HCT116 (cell line): Measurements from ENCODE around the gene FOXC2. TPM values are rescaled to one million over a fixed set of nuclear protein-coding genes. Genes with fewer than 3 reads are reported as not detected.

ENCODE experiments used
- ATAC-seq: fragments of 200-7000 bp; cut with Tn5 transposase; 2 replicates; pipeline ENCODE4 v1.9.1; 2020; ENCODE audit warnings: mild to moderate bottlenecking, moderate library complexity
- BruUV-seq: library from RNA; stranded (reverse); fragments of 400-500 nt; replicated peaks from 2 replicates; lab custom pipeline; 2021; lab: Mats Ljungman, UMichigan
- CTCF ChIA-PET: fragments of 300-600 bp; sonication (Branson Sonifier 250); formaldehyde crosslinking; loops from one replicate; lab custom pipeline; 2021; ENCODE audit warnings: antibody characterized with exemption; lab: Charles Lee
- POLR2A ChIA-PET: fragments of 300-600, 350-600 bp; sonication (Branson Sonifier 250); formaldehyde crosslinking; loops from one replicate; lab custom pipeline; 2021; ENCODE audit warnings: antibody characterized with exemption; lab: Charles Lee
- RAD21 ChIA-PET, 2 experiments: fragments of 300-600 bp; sonication (Branson Sonifier 250); formaldehyde crosslinking; loops; one replicate each; lab custom pipeline; 2023; ENCODE audit warnings: low total read pairs in 2 of 2; ENCODE audit not compliant: uncharacterized antibody in 2 of 2, unreplicated experiment in 2 of 2, low non-redundant PET in 1 of 2; lab: Charles Lee
- DNase-seq: peaks from one replicate; pipeline ENCODE4 v3.0.0-alpha.2; 2010; ENCODE audit warnings: low read depth, low spot score
- H2AFZ ChIP-seq: fragments of 200-600 bp; shearing (Covaris generic), sonication (generic); 2 replicates; pipeline ENCODE4 v1.6.1; 2017; ENCODE audit warnings: low read depth, mixed run types, mixed read lengths, antibody characterized with exemption, low read length; ENCODE audit not compliant: poor library complexity, severe bottlenecking
- H3K27ac ChIP-seq: 2 replicates; pipeline ENCODE4 v1.5.1; 2012; ENCODE audit warnings: low read depth, low read length
- H3K27me3 ChIP-seq: fragments of 200-600 bp; sonication (generic); 2 replicates; pipeline ENCODE4 v1.6.1; 2016; ENCODE audit warnings: mixed run types, low read length, mixed read lengths; ENCODE audit not compliant: insufficient read depth
- H3K36me3 ChIP-seq, 2 experiments: fragments of 200-500 bp in 1 of 2; fragments of 200-600 bp in 1 of 2; sonication (Bioruptor generic) in 1 of 2; sonication (generic) in 1 of 2; 2 replicates each; pipeline versions ENCODE4 v1.5.1 to v1.6.1; 2014 to 2016; ENCODE audit warnings: low read length in 2 of 2, inconsistent platforms in 1 of 2, mixed read lengths in 1 of 2, mixed run types in 1 of 2; ENCODE audit not compliant: insufficient read depth in 2 of 2, control insufficient read depth in 1 of 2
- H3K4me1 ChIP-seq, 2 experiments: fragments of 200-600 bp in 1 of 2; sonication (generic) in 1 of 2; 2 replicates each; pipeline versions ENCODE4 v1.5.1 to v1.6.1; 2012 to 2017; ENCODE audit warnings: low read length in 2 of 2, inconsistent platforms in 1 of 2, mild to moderate bottlenecking in 1 of 2, mixed read lengths in 1 of 2, mixed run types in 1 of 2, moderate library complexity in 1 of 2; ENCODE audit not compliant: insufficient read depth in 2 of 2, control insufficient read depth in 1 of 2
- H3K4me2 ChIP-seq: fragments of 200-600 bp; sonication (generic); 2 replicates; pipeline ENCODE4 v1.6.1; 2017; ENCODE audit warnings: mixed run types, low read length, mixed read lengths
- H3K4me3 ChIP-seq, 2 experiments: fragments of 200-600 bp in 1 of 2; sonication (generic) in 1 of 2; replicated peaks in 1 of 2; 2 replicates each; pipeline ENCODE4 v1.5.1; 2011 to 2016; ENCODE audit warnings: low read length in 2 of 2, control low read depth in 1 of 2, low read depth in 1 of 2, mild to moderate bottlenecking in 1 of 2, mixed read lengths in 1 of 2, mixed run types in 1 of 2
- H3K79me2 ChIP-seq: fragments of 200-600 bp; sonication (generic); 2 replicates; pipeline ENCODE4 v1.6.1; 2017; ENCODE audit warnings: mild to moderate bottlenecking, mixed run types, low read length, moderate library complexity, mixed read lengths; ENCODE audit not compliant: insufficient read depth
- H3K9ac ChIP-seq: fragments of 200-600 bp; sonication (generic); 2 replicates; pipeline ENCODE4 v1.6.1; 2016; ENCODE audit warnings: low read length, mixed read lengths
- H3K9me2 ChIP-seq: fragments of 200-600 bp; sonication (generic), shearing (Covaris generic); 2 replicates; pipeline ENCODE4 v1.6.1; 2017; ENCODE audit warnings: mixed run types, mild to moderate bottlenecking, moderate library complexity; ENCODE audit not compliant: insufficient read depth
- H3K9me3 ChIP-seq, 2 experiments: fragments of 200-500 bp in 1 of 2; fragments of 200-600 bp in 1 of 2; sonication (Bioruptor generic) in 1 of 2; sonication (generic) in 1 of 2; 2 replicates each; pipeline ENCODE4 v1.6.1; 2014 to 2017; ENCODE audit warnings: low read length in 2 of 2, mixed read lengths in 2 of 2, inconsistent platforms in 1 of 2, low read depth in 1 of 2, mild to moderate bottlenecking in 1 of 2, mixed run types in 1 of 2, moderate library complexity in 1 of 2; ENCODE audit not compliant: control insufficient read depth in 1 of 2, insufficient read depth in 1 of 2
- H4K20me1 ChIP-seq: fragments of 200-600 bp; sonication (generic), shearing (Covaris generic); 2 replicates; pipeline ENCODE4 v1.6.1; 2017; ENCODE audit warnings: mixed run types, mild to moderate bottlenecking, moderate library complexity; ENCODE audit not compliant: insufficient read depth
- CBX3 ChIP-seq: IDR thresholded peaks from 2 replicates; pipeline ENCODE4 v1.6.1; 2012; ENCODE audit warnings: low read depth
- CEBPB ChIP-seq: IDR thresholded peaks from 2 replicates; pipeline ENCODE4 v1.6.1; 2012; ENCODE audit warnings: low read depth
- CTCF ChIP-seq, 3 experiments: fragments of 200-600 bp in 1 of 3; sonication (generic) in 1 of 3; IDR thresholded peaks in 2 of 3; conservative IDR thresholded peaks in 1 of 3; 2 replicates each; pipeline ENCODE4 v1.5.1; 2012 to 2017; ENCODE audit warnings: low read depth in 2 of 3, low read length in 2 of 3, antibody characterized with exemption in 1 of 3, borderline replicate concordance in 1 of 3, control low read depth in 1 of 3, mild to moderate bottlenecking in 1 of 3, mixed read lengths in 1 of 3, mixed run types in 1 of 3, moderate library complexity in 1 of 3; ENCODE audit not compliant: insufficient read depth in 1 of 3
- ELF1 ChIP-seq: IDR thresholded peaks from 2 replicates; pipeline ENCODE4 v1.6.1; 2012; ENCODE audit warnings: low read depth, borderline replicate concordance
- EZH2 ChIP-seq: fragments of 200-600 bp; sonication (generic); IDR thresholded peaks from 2 replicates; pipeline ENCODE4 v1.6.1; 2017; ENCODE audit warnings: antibody characterized with exemption, mixed run types
- JUND ChIP-seq: IDR thresholded peaks from 2 replicates; pipeline ENCODE4 v1.6.1; 2012
- POLR2AphosphoS5 ChIP-seq: IDR thresholded peaks from 2 replicates; pipeline ENCODE4 v1.6.1; 2011; ENCODE audit warnings: mild to moderate bottlenecking, low read depth, low read length, moderate library complexity
- RAD21 ChIP-seq: IDR thresholded peaks from 2 replicates; pipeline ENCODE4 v1.6.1; 2012; ENCODE audit warnings: low read depth, mild to moderate bottlenecking
- REST ChIP-seq: IDR thresholded peaks from 2 replicates; pipeline ENCODE4 v1.6.1; 2012; ENCODE audit warnings: low read depth
- SRF ChIP-seq: IDR thresholded peaks from 2 replicates; pipeline ENCODE4 v1.6.1; 2012; ENCODE audit warnings: low read depth
- ZBTB33 ChIP-seq: IDR thresholded peaks from 2 replicates; pipeline ENCODE4 v1.6.1; 2011; ENCODE audit warnings: mild to moderate bottlenecking, low read length, moderate library complexity; ENCODE audit not compliant: insufficient replicate concordance; ENCODE audit errors: extremely low read depth
- ZFX ChIP-seq: fragments of 450-650 bp; IDR thresholded peaks from 2 replicates; pipeline ENCODE4 v1.6.1; 2017
- intact Hi-C: fragments of 100-400 bp; cut with micrococcal nuclease; formaldehyde crosslinking; loops from 2 replicates; pipeline ENCODE4 v1.10.0; 2022
- total RNA-seq: library from RNA; stranded (reverse); gene quantifications from one replicate; pipeline ENCODE4 v1.2.1, GENCODE V29; 2021; ENCODE audit not compliant: unreplicated experiment

Gene FOXC2
- total RNA-seq, 1 experiment from 2014 or later, result 0.22 TPM

GRCh38 chr16:86522634-86523033 is 44.0 kb upstream of the FOXC2 start (continued):
- TF ChIP-seq REST (no peak), JUND (no peak)

GRCh38 chr16:86523166-86523740 is 43.4 kb upstream of the FOXC2 start:
- ChIA-PET CTCF (no interaction called here), RAD21 (no interaction called here), POLR2A (no interaction called here)
- H3K4me1 ChIP-seq, result peaks cover 4 to 13% of the 10 kb centered on the region in 2 experiments; a peak in 3 of 4 replicates
- H3K9me3 ChIP-seq, result no peaks in the 10 kb centered on the region
- ATAC-seq (no peak), DNase-seq (no peak)
- no peaks in the 10 kb centered on the region for H3K36me3 ChIP-seq
- no peak overlapping the region for H3K9ac ChIP-seq
- no peak overlapping the region for H3K4me2 ChIP-seq
- H2AFZ ChIP-seq, result no peak overlapping the region
- no peak overlapping the region for H3K27ac ChIP-seq
- no peak overlapping the region for H3K4me3 ChIP-seq
- intact Hi-C loops, result no loop called here
- H4K20me1 ChIP-seq, result no peaks in the 10 kb centered on the region
- no peaks in the 10 kb centered on the region for H3K9me2 ChIP-seq
- no TSS peak for BruUV-seq
- H3K27me3 ChIP-seq, result no peaks in the 10 kb centered on the region
- TF ChIP-seq SRF, result no peak
- no peak for TF ChIP-seq ZFX
- TF ChIP-seq ELF1, result no peak
- no peak for TF ChIP-seq ZBTB33
- no peak for TF ChIP-seq CEBPB
- no peak for TF ChIP-seq CBX3
- no peak for TF ChIP-seq EZH2
- no peak for TF ChIP-seq RAD21
- no peak for TF ChIP-seq REST
- TF ChIP-seq CTCF (IDR thresholded peaks at IDR 0.05 in 2 of 3, conservative IDR thresholded peaks at IDR 0.05 in 1 of 3; ENCODE audit: borderline replicate concordance in 1 of 3, insufficient read depth in 1 of 3, low read depth in 2 of 3, low read length in 2 of 3), result no peak
- TF ChIP-seq POLR2AphosphoS5, result no peak
- no peaks in the 10 kb centered on the region for H3K79me2 ChIP-seq
